Measurements from ENCODE around the gene SCN5A.

GRCh38 chr3:38556640-38557358 is 92.7 kb downstream of the SCN5A start:
- TF ChIP-seq RARB (CRISPR knock-in tag; IDR thresholded peaks at IDR 0.05): no peak
- TF ChIP-seq ZFP3 (CRISPR knock-in tag; IDR thresholded peaks at IDR 0.05): no peak
- TF ChIP-seq OSR1 (CRISPR knock-in tag; IDR thresholded peaks at IDR 0.05): no peak

Data from SK-N-SH treated with all-trans-retinoic acid at 6 μM for 48 hours (cell line).